Measurements from ENCODE around the gene SAP30.

- TF ChIP-seq EZH2 (IDR thresholded peaks at IDR 0.05; ENCODE audit: insufficient read depth, poor library complexity, severe bottlenecking) (no peak), EZH2phosphoT487 (IDR thresholded peaks at IDR 0.05; ENCODE audit: insufficient read depth, low read depth) (no peak)
Measured at GRCh38 chr4:173405840-173406606, 35.3 kb downstream of the SAP30 start.
